Pons (tissue), 1 donor: ENCODE data around the gene ZNF587B.
A peak's percentile ranks its signal among the peaks of the same experiment; 100 is the strongest.
"Not testable (repeated sequence)": the region's sequence is repeated elsewhere in the genome, so short reads cannot be mapped to it uniquely, and the experiment has no call there.

Source experiments
- DNase-seq: peaks from one replicate; pipeline ENCODE4 v3.0.0-alpha.2; 2016; ENCODE audit warnings: low spot score

The ZNF587B gene

DNA sequence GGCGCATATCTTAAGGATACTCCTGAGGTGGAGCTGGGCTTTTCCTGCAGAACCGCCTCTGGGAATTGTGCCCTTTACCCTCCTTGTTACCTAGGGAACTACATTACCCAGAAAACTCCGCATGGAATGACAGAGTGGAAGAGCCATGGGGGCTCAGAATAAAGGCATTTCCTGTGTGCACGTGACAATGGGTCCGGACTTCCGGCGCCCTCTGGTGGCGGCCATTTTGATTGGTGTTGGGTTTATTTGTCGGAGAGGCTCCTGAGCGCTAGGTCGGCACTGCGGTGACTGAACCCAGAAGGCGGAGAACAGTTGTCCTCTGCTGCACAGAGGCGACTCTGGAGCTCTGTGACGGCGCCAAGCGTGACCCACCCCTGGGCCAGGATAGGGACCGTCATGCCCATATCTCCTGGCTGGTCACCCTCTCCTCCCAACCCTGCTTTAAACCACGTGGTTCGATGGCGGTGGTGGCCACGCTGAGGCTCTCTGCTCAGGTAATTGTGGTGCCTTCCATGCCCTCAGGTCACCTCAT, at the start of gene ZNF587B:
TSS of gene ZNF587B (plus strand) at position 229 of the 532 bp plus-strand sequence. CDS start at position 459, 230 bp downstream.
- peak; percentile 42 for DNase-seq

GRCh38 chr19:57786286-57786685, 43.8 kb upstream of the ZNF587B start:
- DNase-seq = no peak

DNA sequence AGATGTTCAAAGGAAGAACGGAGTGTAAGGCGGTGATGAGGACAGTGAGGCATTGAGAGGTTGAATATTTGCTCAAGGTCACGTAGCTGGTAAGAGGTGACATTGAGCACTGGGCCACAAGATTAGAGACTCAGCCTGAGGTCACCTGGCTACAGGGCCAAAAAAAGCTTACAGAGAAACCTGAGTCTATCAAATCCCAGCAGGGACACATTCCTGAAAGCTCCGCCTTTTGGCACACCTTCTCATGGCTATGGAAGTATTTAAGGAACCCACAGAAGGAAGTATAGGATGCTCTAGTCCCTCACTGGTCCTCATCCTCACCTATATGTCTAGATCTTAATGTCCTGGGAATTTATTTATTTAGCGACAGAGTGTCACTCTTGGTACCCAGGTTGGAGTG, 43.2 kb upstream of the ZNF587B start:
- no peak for DNase-seq

- no peak for DNase-seq
Measured at GRCh38 chr19:57788114-57788692, 41.9 kb upstream of the ZNF587B start.

DNA sequence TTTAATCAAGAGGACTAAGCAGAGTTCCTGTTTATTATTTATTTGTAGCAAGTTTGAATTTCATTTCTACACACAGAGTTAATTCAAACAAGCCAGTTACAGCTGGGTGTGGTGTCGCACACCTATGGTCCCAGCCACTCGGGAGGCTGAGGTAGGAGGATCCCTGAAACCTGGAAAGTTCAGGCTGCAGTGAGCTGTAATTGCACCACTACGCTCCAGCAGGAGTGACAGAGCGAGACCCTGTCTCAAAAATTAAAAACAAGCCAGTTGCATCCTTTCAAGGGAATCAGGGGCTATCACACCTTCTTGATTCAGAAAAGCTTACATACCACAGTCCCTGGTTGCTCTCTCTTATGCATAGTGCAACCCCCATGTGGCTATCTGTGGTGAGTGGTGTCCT, 40.8 kb upstream of the ZNF587B start:
- no peak for DNase-seq

- not testable (repeated sequence) for DNase-seq
Measured at GRCh38 chr19:57796580-57796979, 33.5 kb upstream of the ZNF587B start.

DNA sequence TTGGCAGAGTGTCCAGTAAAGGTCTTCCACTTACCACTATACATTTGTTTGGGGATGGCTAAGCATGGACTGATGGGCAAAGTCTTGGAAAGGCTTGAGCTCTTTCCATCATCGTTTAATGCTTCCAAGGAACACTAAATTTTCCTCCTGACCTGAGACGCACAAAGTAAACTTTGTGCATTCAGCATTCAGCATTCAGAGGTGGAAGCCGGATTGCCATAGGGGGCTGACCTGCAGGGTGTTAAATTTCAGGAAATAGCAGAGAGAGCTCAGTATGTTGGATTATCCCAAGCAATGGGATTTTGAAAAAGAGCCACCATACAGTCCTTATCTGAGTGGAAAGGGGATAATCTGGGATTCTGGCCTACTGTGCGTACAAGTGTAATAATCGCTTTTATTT, 29.4 kb upstream of the ZNF587B start:
- no peak for DNase-seq

GRCh38 chr19:57802269-57802668, 27.8 kb upstream of the ZNF587B start:
- DNase-seq = no peak

- DNase-seq = no peak
Measured at GRCh38 chr19:57803265-57803593, 26.9 kb upstream of the ZNF587B start.

- no peak for DNase-seq
Measured at GRCh38 chr19:57803594-57804325, 26.3 kb upstream of the ZNF587B start.

DNA sequence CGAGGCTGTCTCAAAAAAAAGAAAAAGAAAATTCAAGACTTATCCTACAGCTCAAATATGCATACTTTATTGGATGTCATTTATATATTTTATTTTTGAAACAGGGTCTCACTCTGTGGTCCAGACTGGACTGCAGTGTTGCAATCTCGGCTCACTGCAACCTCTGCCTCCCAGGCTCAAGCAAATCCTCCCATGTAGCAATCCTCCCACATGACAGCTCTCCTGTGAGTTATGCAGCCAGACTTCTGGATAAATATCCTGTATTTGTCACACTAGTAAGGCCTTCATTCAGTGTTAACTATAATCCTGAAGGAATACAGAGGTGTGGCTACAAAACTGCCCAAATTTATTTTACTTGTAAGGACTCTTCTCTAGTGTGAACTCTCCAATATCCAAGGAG, 22.6 kb upstream of the ZNF587B start:
- no peak for DNase-seq

- DNase-seq = not testable (repeated sequence)
Measured at GRCh38 chr19:57810410-57811295, 19.4 kb upstream of the ZNF587B start.

- DNase-seq = no peak
Measured at GRCh38 chr19:57812226-57812625, 17.9 kb upstream of the ZNF587B start.

DNA sequence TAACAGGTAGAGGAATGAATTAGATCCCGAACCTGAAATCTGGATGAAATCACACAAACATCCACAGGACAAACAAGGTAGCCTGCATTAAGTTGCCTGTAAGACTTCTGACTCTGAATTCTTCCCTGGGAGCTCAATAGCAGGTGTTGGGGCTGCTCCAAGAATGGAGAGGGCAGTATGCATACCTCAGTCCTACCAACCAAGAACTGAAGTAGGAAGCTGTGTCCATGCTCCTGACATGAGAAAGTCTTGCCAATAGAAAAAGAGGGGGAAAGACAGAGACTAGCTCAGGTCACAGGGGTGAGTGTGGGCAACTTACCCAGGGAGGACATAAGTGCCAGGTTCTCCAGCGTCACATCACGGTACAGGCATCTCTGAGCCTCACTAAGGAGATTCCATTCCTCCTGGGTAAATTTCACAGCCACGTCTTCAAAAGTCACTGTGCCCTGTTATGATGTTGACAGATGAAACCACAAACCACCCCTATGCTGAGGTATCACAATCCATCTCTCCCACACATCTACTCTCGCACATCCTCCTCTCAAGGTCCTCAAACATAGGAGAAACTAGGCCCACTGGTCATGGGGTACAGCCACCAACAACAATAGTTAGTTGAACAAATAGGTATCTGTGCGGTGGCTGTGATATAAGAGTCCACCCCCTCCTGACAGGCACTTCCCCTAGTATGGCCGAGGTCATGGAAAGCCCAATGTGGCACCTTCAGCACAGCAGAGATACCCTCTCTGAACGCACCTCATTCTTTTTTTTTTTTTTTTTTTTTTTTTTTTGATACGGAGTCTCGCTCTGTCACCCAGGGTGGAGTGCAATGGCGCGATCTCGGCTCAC, 16.9 kb upstream of the ZNF587B start:
- not testable (repeated sequence) for DNase-seq

GRCh38 chr19:57813919-57814504, 16.1 kb upstream of the ZNF587B start:
- no peak for DNase-seq

DNA sequence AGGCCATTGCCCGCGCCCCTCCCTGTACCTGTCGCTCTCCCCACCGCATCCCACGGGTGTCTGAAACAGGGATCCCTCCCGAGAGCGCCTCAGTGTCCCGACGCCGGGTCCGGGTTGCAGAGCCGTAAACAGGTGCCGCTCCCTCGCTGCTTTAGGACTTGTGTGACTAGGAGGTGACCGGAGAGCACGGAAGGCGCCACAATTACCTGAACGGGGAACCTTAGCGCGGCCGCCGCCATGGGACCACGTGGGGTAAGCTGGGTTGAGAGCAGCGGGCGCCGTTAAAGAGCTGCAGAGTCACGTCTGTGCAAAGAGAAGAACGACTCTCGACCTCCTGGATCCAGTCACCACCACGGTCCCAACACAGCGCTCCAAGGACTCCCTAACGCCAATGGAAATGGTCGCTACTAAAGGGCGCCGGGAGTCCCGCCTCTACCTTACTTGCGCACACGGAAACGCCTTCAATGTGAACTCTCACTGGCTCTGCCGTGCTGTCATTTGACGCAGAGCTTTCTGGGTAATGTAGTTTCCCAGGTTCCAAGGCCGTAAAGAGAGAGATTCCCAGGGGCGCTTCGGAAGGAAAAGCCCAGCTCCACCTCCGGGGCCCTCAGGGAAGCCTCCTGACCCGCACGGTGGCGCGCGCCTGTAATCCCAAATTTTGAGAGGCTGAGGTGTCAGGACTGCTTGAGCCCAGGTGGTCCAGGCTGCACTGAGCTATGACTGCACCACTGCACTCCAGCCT, 15.4 kb upstream of the ZNF587B start, which contains the start of gene ZNF552:
TSS of gene ZNF552 (minus strand) at position 409 of the 742 bp plus-strand sequence. CDS start at position 239, 170 bp downstream.
- peak; percentile 97 for DNase-seq

DNA sequence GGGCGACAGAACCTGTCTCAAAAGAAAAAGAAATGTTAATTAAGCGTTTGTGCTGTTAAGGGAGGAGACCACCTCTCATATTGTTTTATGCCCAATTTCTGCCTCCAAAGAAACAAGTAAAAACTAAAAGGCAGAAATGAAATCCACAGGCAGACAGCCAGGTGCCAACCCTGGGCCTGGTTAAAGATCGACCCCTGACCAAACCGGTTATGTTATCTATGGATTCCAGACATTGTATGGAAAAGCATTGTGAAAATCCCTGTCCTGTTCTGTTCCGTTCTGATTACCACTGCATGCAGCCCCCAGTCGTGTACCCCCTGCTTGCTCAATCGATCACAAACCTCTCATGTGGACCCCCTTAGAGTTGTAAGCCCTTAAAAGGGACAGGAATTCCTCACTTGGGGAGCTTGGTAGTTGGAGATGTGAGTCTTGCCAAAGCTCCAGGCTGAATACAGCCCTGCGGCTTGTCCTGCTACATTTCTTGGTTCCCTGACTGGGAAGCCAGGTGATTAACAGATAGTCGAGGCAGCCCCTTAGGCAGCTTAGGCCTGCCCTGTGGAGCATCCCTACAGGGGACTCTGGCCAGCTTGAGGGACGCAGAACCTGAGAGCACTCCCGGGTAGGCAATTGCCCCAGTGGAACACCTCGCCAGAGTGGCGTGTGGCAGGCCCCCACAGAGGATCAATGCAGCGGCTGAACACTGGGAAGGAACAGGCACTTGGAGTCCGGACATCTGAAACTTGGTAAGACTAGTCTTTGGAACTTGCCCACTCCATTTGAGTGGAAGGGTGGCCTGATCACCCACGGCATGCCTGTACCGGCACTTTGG, 14.6 kb upstream of the ZNF587B start:
- no peak for DNase-seq

DNA sequence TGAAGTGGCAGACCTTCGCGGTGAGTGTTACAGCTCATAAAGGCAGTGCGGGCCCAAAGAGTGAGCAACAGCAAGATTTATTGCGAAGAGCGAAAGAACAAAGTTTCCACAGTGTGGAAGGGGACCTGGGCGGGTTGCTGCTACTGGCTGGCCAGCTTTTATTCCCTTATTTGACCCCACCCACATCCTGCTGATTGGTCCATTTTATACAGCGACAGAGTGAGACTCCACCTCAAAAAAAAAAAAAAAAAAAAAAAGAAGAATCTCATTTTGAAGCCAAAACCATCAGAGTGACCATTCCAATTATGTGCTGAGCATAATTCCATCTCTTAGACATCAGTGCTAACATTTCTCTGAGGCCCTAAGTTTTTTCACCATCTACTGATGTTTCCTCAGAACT, 13.4 kb upstream of the ZNF587B start:
- no peak for DNase-seq

DNA sequence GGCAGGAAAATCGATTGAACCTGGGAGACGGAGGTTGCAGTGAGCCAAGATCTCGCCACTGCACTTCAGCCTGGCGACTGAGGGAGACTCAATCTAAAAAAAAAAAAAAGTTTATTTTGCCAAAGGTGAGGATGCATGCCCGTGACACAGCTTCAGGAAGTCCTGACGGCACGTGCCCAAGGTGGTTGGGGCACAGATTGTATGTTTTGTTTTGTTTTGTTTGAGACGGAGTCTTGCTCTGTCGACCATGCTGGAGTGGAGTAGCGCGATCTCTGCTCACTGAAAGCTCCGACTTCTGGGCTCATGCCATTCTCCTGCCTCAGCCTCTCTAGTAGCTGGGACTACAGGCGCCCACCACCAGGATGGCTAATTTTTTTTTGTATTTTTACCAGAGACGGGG, 12.1 kb upstream of the ZNF587B start:
- DNase-seq = no peak

DNA sequence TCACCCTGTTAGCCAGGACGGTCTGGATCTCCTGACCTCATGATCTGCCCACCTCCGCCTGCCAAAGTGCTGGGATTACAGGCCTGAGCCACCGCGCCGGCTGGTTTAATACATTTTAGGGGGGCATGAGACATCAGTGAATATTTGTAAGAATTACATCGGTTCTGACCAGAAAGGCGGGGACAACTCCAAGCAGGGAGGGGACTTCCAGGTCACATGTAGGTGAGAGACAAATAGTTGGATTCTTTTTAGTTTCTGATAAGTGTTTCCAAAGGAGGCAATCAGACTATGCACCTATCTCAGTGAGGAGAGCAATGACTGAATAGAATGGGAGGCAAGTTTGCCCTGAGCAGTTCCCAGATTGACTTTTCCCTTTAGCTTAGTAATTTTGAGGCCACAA, 11.7 kb upstream of the ZNF587B start:
- no peak for DNase-seq
